ENCODE data around the gene ITPK1.
"Not testable (repeated sequence)": the region's sequence is repeated elsewhere in the genome, so short reads cannot be mapped to it uniquely, and the experiment has no call there.

ITPK1 gene

GRCh38 chr14:93116676-93117200 is 1.0 kb upstream of the ITPK1 start:
- Mint-ChIP-seq H3K27ac (peak overlapping the region; percentile 85), H3K4me3 (peak overlapping the region; percentile 84), H3K27me3 (ENCODE audit: low read depth) (no peaks in the 10 kb centered on the region), H3K9me3 (no peaks in the 10 kb centered on the region), H3K36me3 (ENCODE audit: low read depth) (peaks cover 5% of the 10 kb centered on the region), H3K4me1 (ENCODE audit: low read depth) (peaks cover 24% of the 10 kb centered on the region)
- DNase-seq (ENCODE audit: low spot score) = no peak

DNA sequence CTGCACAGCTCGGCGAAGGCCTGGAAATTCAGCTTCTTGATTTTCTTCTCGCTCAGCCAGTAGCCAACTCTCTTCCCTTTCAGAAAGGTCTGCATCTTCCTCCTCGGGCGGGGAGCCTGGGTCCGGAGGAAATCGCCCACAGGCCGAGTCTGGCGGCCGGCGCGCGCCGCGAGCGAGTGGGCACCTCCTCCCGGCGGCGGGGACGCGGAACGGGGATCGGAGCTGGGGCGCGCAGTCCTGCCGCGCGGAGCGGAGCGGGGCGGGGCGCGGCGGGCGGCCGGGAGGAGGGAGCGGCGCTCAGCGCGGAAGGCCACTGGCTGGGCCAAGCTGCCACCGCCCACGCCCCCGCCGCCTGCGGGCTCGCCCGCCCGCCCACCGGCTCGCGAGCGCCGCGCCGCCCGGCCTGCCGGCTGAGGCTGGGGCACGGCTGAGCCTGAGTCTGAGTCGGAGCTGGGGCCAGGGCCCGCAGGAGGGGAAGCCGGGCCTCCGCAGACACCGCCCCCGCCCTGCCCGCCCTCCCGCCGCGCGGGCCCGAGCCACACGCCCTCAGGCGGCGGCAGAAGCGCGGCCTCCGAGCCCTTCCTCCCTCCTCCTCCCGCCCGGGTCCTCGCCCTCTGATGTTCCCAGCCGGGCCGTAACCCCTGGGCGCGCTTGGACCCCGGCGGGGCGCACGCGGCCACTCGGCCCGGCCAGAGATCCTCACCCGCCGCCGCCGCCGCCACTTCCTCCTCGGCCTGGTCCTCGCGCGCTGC is 480 bp downstream of the ITPK1 start:
- Mint-ChIP-seq H3K36me3 (ENCODE audit: low read depth) (peaks cover 6% of the 10 kb centered on the region), H3K27ac (peak overlapping the region; percentile 52), H3K4me1 (ENCODE audit: low read depth) (peaks cover 24% of the 10 kb centered on the region), H3K27me3 (ENCODE audit: low read depth) (no peaks in the 10 kb centered on the region), H3K4me3 (peak overlapping the region; percentile 88), H3K9me3 (no peaks in the 10 kb centered on the region)
- peak; percentile 94 for DNase-seq (ENCODE audit: low spot score)

DNA sequence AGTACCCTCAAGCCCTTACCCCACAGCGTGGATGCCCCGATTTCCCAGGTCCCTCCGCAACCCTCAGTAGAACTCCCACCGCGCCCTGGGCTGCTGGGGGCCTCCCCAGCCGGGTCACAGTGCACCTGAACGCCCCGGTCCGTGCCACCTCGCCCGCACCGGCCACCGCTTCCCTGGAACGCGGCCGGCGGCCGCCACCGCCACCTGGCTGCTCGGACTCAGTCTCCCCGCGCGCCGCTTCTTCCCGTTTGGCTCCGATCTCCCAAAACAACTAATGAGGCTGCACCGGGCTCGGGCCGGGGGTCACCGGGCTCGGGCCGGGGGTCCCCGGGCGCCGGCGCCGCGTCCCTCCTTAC is 1.0 kb downstream of the ITPK1 start:
- H3K4me1 Mint-ChIP-seq (ENCODE audit: low read depth) = peaks cover 27% of the 10 kb centered on the region
- H3K36me3 Mint-ChIP-seq (ENCODE audit: low read depth) = peaks cover 8% of the 10 kb centered on the region
- peak; percentile 15 for DNase-seq (ENCODE audit: low spot score)
- peak overlapping the region; percentile 60 for H3K27ac Mint-ChIP-seq
- H3K9me3 Mint-ChIP-seq = no peaks in the 10 kb centered on the region
- H3K4me3 Mint-ChIP-seq = peak overlapping the region; percentile 88
- H3K27me3 Mint-ChIP-seq (ENCODE audit: low read depth) = no peaks in the 10 kb centered on the region

DNA sequence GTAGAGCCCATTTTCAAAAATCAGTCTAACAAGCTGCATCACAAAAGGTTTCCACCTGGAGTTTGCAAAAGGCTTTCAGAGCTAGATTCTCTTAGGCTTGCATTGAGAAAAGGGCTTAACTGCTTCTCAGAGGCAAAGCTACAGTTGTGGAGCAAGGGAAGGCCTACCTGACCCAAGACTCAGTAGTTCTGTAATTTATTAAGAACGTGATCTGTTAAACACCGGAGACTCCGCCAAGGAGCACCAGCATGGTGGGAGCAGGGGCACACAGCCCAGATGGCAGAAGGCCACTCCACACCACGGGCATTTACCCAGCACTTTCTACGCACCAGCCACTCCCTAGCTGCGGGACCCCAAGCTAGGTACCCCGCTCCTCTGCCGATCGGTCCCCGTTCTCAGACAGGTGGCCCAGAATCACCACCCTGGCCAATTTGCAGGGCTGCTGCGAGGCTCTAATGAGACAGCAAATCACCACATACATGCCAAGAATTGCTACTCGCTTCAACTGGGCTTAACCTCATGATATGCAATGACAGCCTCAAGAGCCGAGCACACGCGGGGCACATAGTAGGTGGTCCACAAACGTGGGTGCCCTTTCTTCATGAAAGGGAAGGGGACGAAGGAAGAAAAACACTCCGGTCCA is 1.5 kb downstream of the ITPK1 start:
- Mint-ChIP-seq H3K27me3 (ENCODE audit: low read depth) (no peaks in the 10 kb centered on the region), H3K4me1 (ENCODE audit: low read depth) (peaks cover 32% of the 10 kb centered on the region), H3K36me3 (ENCODE audit: low read depth) (peaks cover 8% of the 10 kb centered on the region), H3K9me3 (no peaks in the 10 kb centered on the region), H3K4me3 (peak overlapping the region; percentile 88), H3K27ac (peak overlapping the region; percentile 60)
- no peak for DNase-seq (ENCODE audit: low spot score)

DNA sequence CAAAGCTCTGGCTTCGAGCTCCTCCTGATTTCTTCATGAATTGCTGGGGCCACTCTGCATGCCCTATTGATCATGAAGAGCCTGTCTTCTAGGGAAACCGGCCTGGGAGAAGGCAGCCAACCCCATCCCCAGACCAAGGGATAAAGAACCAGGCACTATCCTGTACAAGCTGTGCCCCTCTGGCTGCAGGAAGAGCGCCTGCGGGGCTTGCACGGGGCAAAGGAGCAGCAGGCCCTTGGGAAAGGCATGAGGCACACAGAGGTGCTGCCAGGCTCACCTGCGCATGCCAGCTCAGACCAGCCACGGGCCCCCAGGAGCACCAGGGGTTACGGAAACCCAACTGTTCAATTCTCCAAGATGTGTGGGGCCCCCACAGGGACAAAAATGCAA is 2.1 kb downstream of the ITPK1 start:
- H3K27ac Mint-ChIP-seq = peak overlapping the region; percentile 84

GRCh38 chr14:93112891-93113677 is 2.6 kb downstream of the ITPK1 start:
- Mint-ChIP-seq H3K9me3 (no peaks in the 10 kb centered on the region), H3K4me3 (peak overlapping the region; percentile 88), H3K36me3 (ENCODE audit: low read depth) (peaks cover 8% of the 10 kb centered on the region), H3K4me1 (ENCODE audit: low read depth) (peaks cover 33% of the 10 kb centered on the region), H3K27me3 (ENCODE audit: low read depth) (no peaks in the 10 kb centered on the region), H3K27ac (peak overlapping the region; percentile 84)
- DNase-seq (ENCODE audit: low spot score) = peak; percentile 66

More for the DNA sequence above, 2.1 kb downstream of the ITPK1 start:
- Mint-ChIP-seq H3K4me1 (ENCODE audit: low read depth) (peaks cover 35% of the 10 kb centered on the region), H3K36me3 (ENCODE audit: low read depth) (peaks cover 8% of the 10 kb centered on the region), H3K4me3 (peak overlapping the region; percentile 88), H3K9me3 (no peaks in the 10 kb centered on the region), H3K27me3 (ENCODE audit: low read depth) (no peaks in the 10 kb centered on the region)
- no peak for DNase-seq (ENCODE audit: low spot score)

- H3K27ac Mint-ChIP-seq; DNase-seq (ENCODE audit: low spot score); H3K9me3 Mint-ChIP-seq; H3K27me3 Mint-ChIP-seq (ENCODE audit: low read depth); H3K4me3 Mint-ChIP-seq: not testable (repeated sequence)
- peaks cover 10% of the 10 kb centered on the region for H3K36me3 Mint-ChIP-seq (ENCODE audit: low read depth)
- peaks cover 38% of the 10 kb centered on the region for H3K4me1 Mint-ChIP-seq (ENCODE audit: low read depth)
Observed at GRCh38 chr14:93111541-93111940, 4.2 kb downstream of the ITPK1 start.

- H3K4me3 Mint-ChIP-seq = no peak overlapping the region
- peaks cover 10% of the 10 kb centered on the region for H3K36me3 Mint-ChIP-seq (ENCODE audit: low read depth)
- DNase-seq (ENCODE audit: low spot score) = no peak
- no peaks in the 10 kb centered on the region for H3K27me3 Mint-ChIP-seq (ENCODE audit: low read depth)
- peaks cover 41% of the 10 kb centered on the region for H3K4me1 Mint-ChIP-seq (ENCODE audit: low read depth)
- no peak overlapping the region for H3K27ac Mint-ChIP-seq
- H3K9me3 Mint-ChIP-seq = no peaks in the 10 kb centered on the region
Observed at GRCh38 chr14:93110856-93111419, 4.8 kb downstream of the ITPK1 start.

DNA sequence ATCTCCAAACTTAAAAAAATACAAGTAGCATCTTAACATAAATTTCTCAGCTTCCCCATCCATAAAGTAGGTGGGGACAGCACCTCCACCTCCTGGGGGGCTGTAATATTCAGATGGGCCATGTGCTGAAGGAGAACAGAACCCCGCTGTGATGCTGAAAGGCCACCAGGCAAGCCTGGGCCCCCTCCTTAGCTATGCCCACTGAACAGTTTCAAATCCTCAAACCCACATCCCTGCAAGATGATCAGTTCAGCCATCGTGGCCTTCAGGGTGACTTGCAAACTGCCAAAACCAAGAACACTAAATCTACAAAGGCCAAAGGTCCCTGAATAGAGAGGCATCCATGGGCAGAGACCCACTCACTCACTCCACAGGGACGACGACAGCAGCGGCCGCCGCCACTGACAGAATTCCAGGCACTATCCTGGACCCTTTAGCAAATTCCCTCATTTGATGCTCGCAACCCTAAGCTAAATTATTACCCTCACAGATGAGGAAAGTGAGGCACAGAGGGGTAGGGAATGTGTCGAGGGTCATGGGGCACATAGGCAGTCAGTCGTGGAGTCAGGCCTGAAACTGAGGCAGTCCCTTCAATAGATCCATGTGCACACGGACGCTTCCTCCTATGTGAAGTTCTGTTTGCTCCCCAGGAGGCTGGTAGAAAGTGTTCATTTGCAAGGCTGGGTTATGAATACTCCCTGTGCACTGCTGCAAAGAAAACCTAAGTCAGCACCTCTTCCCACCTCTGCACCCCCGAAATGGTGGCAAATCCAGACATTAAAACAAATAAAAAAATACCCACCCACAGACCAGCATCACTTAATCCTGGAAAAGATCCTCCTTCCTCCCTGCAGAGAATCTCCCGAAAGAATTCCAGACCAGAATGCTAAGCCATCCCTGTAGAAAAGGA is 5.9 kb downstream of the ITPK1 start:
- H3K27me3 Mint-ChIP-seq (ENCODE audit: low read depth) = no peaks in the 10 kb centered on the region
- H3K9me3 Mint-ChIP-seq = no peaks in the 10 kb centered on the region
- H3K27ac Mint-ChIP-seq = peak overlapping the region; percentile 36
- H3K4me1 Mint-ChIP-seq (ENCODE audit: low read depth) = peaks cover 48% of the 10 kb centered on the region
- no peak overlapping the region for H3K4me3 Mint-ChIP-seq
- peaks cover 10% of the 10 kb centered on the region for H3K36me3 Mint-ChIP-seq (ENCODE audit: low read depth)
- DNase-seq (ENCODE audit: low spot score) = no peak

- peaks cover 8% of the 10 kb centered on the region for H3K36me3 Mint-ChIP-seq (ENCODE audit: low read depth)
- H3K27me3 Mint-ChIP-seq (ENCODE audit: low read depth) = no peaks in the 10 kb centered on the region
- no peak overlapping the region for H3K27ac Mint-ChIP-seq
- H3K9me3 Mint-ChIP-seq = no peaks in the 10 kb centered on the region
- peaks cover 52% of the 10 kb centered on the region for H3K4me1 Mint-ChIP-seq (ENCODE audit: low read depth)
- H3K4me3 Mint-ChIP-seq = no peak overlapping the region
- no peak for DNase-seq (ENCODE audit: low spot score)
Observed at GRCh38 chr14:93108105-93108504, 7.6 kb downstream of the ITPK1 start.

GRCh38 chr14:93107453-93107852 is 8.3 kb downstream of the ITPK1 start:
- H3K27me3 Mint-ChIP-seq (ENCODE audit: low read depth) = no peaks in the 10 kb centered on the region
- H3K9me3 Mint-ChIP-seq = no peaks in the 10 kb centered on the region
- peaks cover 49% of the 10 kb centered on the region for H3K4me1 Mint-ChIP-seq (ENCODE audit: low read depth)
- H3K27ac Mint-ChIP-seq = peak overlapping the region; percentile 72
- no peak overlapping the region for H3K4me3 Mint-ChIP-seq
- DNase-seq (ENCODE audit: low spot score) = no peak
- peaks cover 7% of the 10 kb centered on the region for H3K36me3 Mint-ChIP-seq (ENCODE audit: low read depth)

DNA sequence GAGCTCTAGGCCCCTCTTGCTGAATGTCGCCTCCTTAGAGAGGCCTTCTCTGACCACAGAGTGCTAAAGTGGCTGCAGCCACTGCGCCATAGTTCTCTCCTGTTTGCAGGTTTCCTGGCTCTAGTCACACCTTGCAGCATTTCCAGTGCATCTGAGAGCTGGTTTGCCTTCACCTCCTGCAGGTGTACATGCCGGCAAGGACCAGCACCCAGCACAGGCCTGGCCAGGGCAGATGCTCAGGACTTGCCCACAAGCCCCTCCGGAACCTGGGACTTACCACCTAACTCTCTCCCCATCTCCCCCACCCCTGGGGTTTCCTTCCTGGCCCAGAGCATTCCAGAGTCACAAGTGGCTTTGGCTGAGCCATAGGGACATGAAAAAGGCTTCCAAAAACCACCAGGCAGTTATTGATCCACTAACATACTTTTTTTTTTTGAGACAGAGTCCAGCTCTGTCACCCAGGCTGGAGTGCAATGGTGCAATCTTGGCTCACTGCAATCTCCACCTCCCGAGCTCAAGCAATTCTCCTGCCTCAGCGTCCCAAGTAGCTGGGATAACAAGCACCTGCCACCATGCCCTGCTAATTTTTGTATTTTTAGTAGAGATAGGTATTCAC is 9.1 kb downstream of the ITPK1 start:
- H3K27ac Mint-ChIP-seq = peak overlapping the region; percentile 72
- no peak overlapping the region for H3K4me3 Mint-ChIP-seq
- peaks cover 54% of the 10 kb centered on the region for H3K4me1 Mint-ChIP-seq (ENCODE audit: low read depth)
- DNase-seq (ENCODE audit: low spot score) = no peak
- no peaks in the 10 kb centered on the region for H3K9me3 Mint-ChIP-seq
- no peaks in the 10 kb centered on the region for H3K27me3 Mint-ChIP-seq (ENCODE audit: low read depth)
- H3K36me3 Mint-ChIP-seq (ENCODE audit: low read depth) = peaks cover 7% of the 10 kb centered on the region

GRCh38 chr14:93105856-93106255 is 9.9 kb downstream of the ITPK1 start:
- not testable (repeated sequence) for H3K9me3 Mint-ChIP-seq; H3K27me3 Mint-ChIP-seq (ENCODE audit: low read depth); H3K36me3 Mint-ChIP-seq (ENCODE audit: low read depth); DNase-seq (ENCODE audit: low spot score); H3K4me3 Mint-ChIP-seq
- Mint-ChIP-seq H3K27ac (peak overlapping the region; percentile 72), H3K4me1 (ENCODE audit: low read depth) (peaks cover 59% of the 10 kb centered on the region)
